Trophoblast cell (in vitro differentiated cells and primary cell): ENCODE results near the gene ZP2. TPM values are rescaled to one million over a fixed set of nuclear protein-coding genes. Genes with fewer than 3 reads are reported as not detected.
A peak's percentile ranks its signal among the peaks of the same experiment; 100 is the strongest.

Source experiments
- DNase-seq, 2 donors: peaks; one replicate each; pipeline ENCODE4 v3.0.0-alpha.2; 2016
- H2AFZ ChIP-seq: 2 replicates; pipeline ENCODE4 v1.6.1; 2013; ENCODE audit warnings: low read length, moderate library complexity, mild to moderate bottlenecking; ENCODE audit not compliant: insufficient read depth, poor library complexity
- H2AK5ac ChIP-seq: 2 replicates; pipeline ENCODE4 v1.6.1; 2013; ENCODE audit warnings: mild to moderate bottlenecking, low read length
- H2BK120ac ChIP-seq: 2 replicates; pipeline ENCODE4 v1.6.1; 2013; ENCODE audit warnings: low read length, mild to moderate bottlenecking, moderate library complexity; ENCODE audit not compliant: insufficient read depth, poor library complexity
- H2BK12ac ChIP-seq: 2 replicates; pipeline ENCODE4 v1.6.1; 2013; ENCODE audit warnings: mild to moderate bottlenecking, low read length, moderate library complexity
- H2BK5ac ChIP-seq: 2 replicates; pipeline ENCODE4 v1.6.1; 2013; ENCODE audit warnings: low read length, low read depth, moderate library complexity, mild to moderate bottlenecking; ENCODE audit not compliant: poor library complexity
- H3K14ac ChIP-seq: 2 replicates; pipeline ENCODE4 v1.6.1; 2013; ENCODE audit warnings: mild to moderate bottlenecking, low read length
- H3K18ac ChIP-seq: 2 replicates; pipeline ENCODE4 v1.6.1; 2013; ENCODE audit warnings: mild to moderate bottlenecking, low read length
- H3K23ac ChIP-seq: 2 replicates; pipeline ENCODE4 v1.6.1; 2013; ENCODE audit warnings: low read length
- H3K27ac ChIP-seq: 2 replicates; pipeline ENCODE4 v1.5.1; 2013; ENCODE audit warnings: low read depth, mild to moderate bottlenecking, inconsistent platforms, low read length, moderate library complexity
- H3K27me3 ChIP-seq: 2 replicates; pipeline ENCODE4 v1.6.1; 2013; ENCODE audit warnings: inconsistent platforms, mild to moderate bottlenecking, low read length, moderate library complexity; ENCODE audit not compliant: insufficient read depth
- H3K36me3 ChIP-seq, 2 experiments: 1 replicate in 1 of 2; 2 replicates in 1 of 2; pipeline ENCODE4 v1.6.1; 2013; ENCODE audit warnings: low read length in 2 of 2, mild to moderate bottlenecking in 2 of 2, moderate library complexity in 1 of 2; ENCODE audit not compliant: insufficient read depth in 2 of 2, control insufficient read depth in 1 of 2
- H3K4ac ChIP-seq: 2 replicates; pipeline ENCODE4 v1.6.1; 2013; ENCODE audit warnings: low read depth, mild to moderate bottlenecking, low read length, moderate library complexity
- H3K4me1 ChIP-seq, 2 experiments: 1 replicate in 1 of 2; 2 replicates in 1 of 2; pipeline ENCODE4 v1.6.1; 2013; ENCODE audit warnings: low read length in 2 of 2, mild to moderate bottlenecking in 2 of 2, moderate library complexity in 1 of 2; ENCODE audit not compliant: insufficient read depth in 2 of 2, control insufficient read depth in 1 of 2
- H3K4me2 ChIP-seq: 2 replicates; pipeline ENCODE4 v1.6.1; 2013; ENCODE audit warnings: inconsistent platforms, mild to moderate bottlenecking, low read length, moderate library complexity
- H3K4me3 ChIP-seq: 2 replicates; pipeline ENCODE4 v1.5.1; 2013; ENCODE audit warnings: mild to moderate bottlenecking, low read depth, low read length, inconsistent platforms
- H3K79me1 ChIP-seq: one replicate; pipeline ENCODE4 v1.6.1; 2013; ENCODE audit warnings: low read length
- H3K79me2 ChIP-seq: 2 replicates; pipeline ENCODE4 v1.6.1; 2013; ENCODE audit warnings: low read length, mild to moderate bottlenecking; ENCODE audit not compliant: control insufficient read depth, insufficient read depth, poor library complexity
- H3K9ac ChIP-seq: 2 replicates; pipeline ENCODE4 v1.6.1; 2013; ENCODE audit warnings: mild to moderate bottlenecking, low read length
- H3K9me3 ChIP-seq: 2 replicates; pipeline ENCODE4 v1.6.1; 2013; ENCODE audit warnings: low read depth, mild to moderate bottlenecking, control low read depth, inconsistent platforms, low read length; ENCODE audit not compliant: insufficient read depth
- H4K12ac ChIP-seq: 2 replicates; pipeline ENCODE4 v1.6.1; 2013; ENCODE audit warnings: low read depth, mild to moderate bottlenecking, low read length, moderate library complexity
- H4K8ac ChIP-seq: 2 replicates; pipeline ENCODE4 v1.6.1; 2013; ENCODE audit warnings: low read depth, mild to moderate bottlenecking, low read length, moderate library complexity
- H4K91ac ChIP-seq: one replicate; pipeline ENCODE4 v1.6.1; 2013; ENCODE audit warnings: low read depth, mild to moderate bottlenecking, low read length, moderate library complexity
- WGBS: extraction: QIAGEN DNeasy Blood & Tissue Kit; methylation state at CpG from one replicate; pipeline ENCODE4 v1.1.7; 2013; ENCODE audit warnings: missing lambda C conversion rate; ENCODE audit not compliant: insufficient read length, insufficient coverage; ENCODE audit errors: extremely low coverage; 5-methylcytosine and 5-hydroxymethylcytosine counted together
- polyA plus RNA-seq: library from polyadenylated mRNA; stranded (reverse); fragments of 200-250 nt; gene quantifications from 2 replicates; pipeline ENCODE4 v1.2.3, GENCODE V29; 2013

Gene ZP2
- polyA plus RNA-seq = not detected in 2 replicates

DNA sequence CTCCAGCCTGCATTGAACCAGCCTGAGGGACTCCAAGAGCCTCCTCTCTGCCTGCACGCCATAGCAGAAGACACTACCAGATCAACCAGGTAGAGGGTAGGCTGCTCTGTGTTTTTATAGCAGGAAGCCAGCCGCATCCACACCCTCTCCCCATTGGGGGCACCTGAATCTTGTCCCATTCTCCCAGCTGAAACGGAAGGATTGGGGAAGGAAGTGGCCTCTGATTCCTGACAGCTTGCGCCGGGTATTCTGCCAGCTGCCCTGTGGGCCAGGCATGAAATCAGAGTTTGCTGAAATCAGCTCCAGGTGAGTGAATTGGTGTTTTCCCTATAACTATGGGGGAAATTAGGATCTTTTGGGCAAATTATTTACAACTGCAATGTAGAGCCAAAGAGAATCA, at the start of gene ZP2:
ZP2 (minus strand) TSS at position 89 of the 400 bp plus-strand sequence; CDS start at position 62, 27 bp downstream.
- no CpG with 5 or more reads among the region's 5 CpGs for WGBS
- Histone ChIP-seq H3K4me2 (no peak within 1 kb of the TSS), H2AK5ac (no peak within 1 kb of the TSS), H3K79me1 (no peaks in the 10 kb centered on the region), H3K27ac (no peak within 1 kb of the TSS), H4K12ac (no peak within 1 kb of the TSS), H3K9ac (no peak within 1 kb of the TSS), H2BK5ac (no peak within 1 kb of the TSS), H3K36me3 (no peaks in the 10 kb centered on the region), H3K27me3 (no peaks in the 10 kb centered on the region), H3K4me1 (no peaks in the 10 kb centered on the region), H3K79me2 (no peaks in the 10 kb centered on the region), H2BK120ac (no peak within 1 kb of the TSS), H2AFZ (no peak within 1 kb of the TSS), H2BK12ac (no peak within 1 kb of the TSS), H4K8ac (no peak within 1 kb of the TSS), H3K23ac (no peak within 1 kb of the TSS), H4K91ac (no peak within 1 kb of the TSS), H3K9me3 (no peaks in the 10 kb centered on the region), H3K18ac (no peak within 1 kb of the TSS), H3K4me3 (no peak within 1 kb of the TSS), H3K4ac (no peak within 1 kb of the TSS), H3K14ac (no peak within 1 kb of the TSS)
- DNase-seq = no peak

DNA sequence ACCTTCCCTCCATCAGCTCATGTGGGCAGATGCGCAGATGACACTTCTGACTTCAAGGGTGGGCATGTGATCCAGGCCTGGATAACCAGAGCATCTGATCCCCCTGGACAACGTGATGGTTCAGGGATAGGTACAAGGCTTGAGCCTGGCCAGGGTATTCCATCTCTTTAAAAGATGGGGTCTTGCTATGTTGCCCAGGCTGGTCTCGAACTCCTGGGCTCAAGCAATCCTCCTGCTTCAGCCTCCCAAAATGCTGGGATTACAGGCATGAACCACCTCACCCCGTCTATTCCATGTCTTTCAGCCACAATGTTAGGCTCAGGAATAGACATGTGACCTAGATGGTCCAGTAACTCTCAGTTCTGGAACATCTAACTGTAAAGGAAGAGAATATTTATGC, 45.9 kb upstream of the ZP2 start:
- no peak overlapping the region for H4K12ac ChIP-seq
- H3K18ac ChIP-seq = no peak overlapping the region
- H3K9ac ChIP-seq = no peak overlapping the region
- no peaks in the 10 kb centered on the region for H3K4me1 ChIP-seq
- H3K23ac ChIP-seq = no peak overlapping the region
- no peaks in the 10 kb centered on the region for H3K36me3 ChIP-seq
- no peak overlapping the region for H4K8ac ChIP-seq
- WGBS = no CpG with 5 or more reads among the region's 4 CpGs
- no peak overlapping the region for H2BK5ac ChIP-seq
- H3K27me3 ChIP-seq = no peaks in the 10 kb centered on the region
- no peak overlapping the region for H2AK5ac ChIP-seq
- no peak overlapping the region for H3K4me3 ChIP-seq
- no peak overlapping the region for H4K91ac ChIP-seq
- H3K27ac ChIP-seq = no peak overlapping the region
- H2BK12ac ChIP-seq = no peak overlapping the region
- no peak for DNase-seq
- no peaks in the 10 kb centered on the region for H3K79me2 ChIP-seq
- H3K79me1 ChIP-seq = no peaks in the 10 kb centered on the region
- H3K9me3 ChIP-seq = no peaks in the 10 kb centered on the region
- no peak overlapping the region for H3K4ac ChIP-seq
- H2AFZ ChIP-seq = no peak overlapping the region
- no peak overlapping the region for H3K4me2 ChIP-seq
- H2BK120ac ChIP-seq = no peak overlapping the region
- no peak overlapping the region for H3K14ac ChIP-seq

DNA sequence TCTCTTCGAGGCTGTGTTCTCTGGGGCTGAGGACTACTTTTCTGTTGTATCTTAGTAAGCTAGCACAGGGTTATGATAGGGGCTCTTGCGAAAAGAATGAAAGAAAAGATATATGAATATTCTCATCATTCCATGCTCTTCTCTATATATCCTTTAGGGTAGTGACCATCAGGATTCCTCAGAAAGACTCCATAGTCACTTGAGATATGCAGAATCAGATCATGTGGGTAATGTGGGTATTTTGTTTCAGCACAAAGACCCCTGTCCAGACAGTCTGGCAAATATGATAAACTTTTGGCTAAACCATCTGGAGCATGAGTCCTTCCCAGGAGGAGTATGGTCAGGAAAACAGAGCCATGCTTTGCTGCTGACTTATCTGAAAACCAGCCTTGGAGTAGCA, 45.3 kb upstream of the ZP2 start:
- Histone ChIP-seq H4K91ac (no peak overlapping the region), H3K79me1 (no peaks in the 10 kb centered on the region), H2BK120ac (no peak overlapping the region), H3K9me3 (no peaks in the 10 kb centered on the region), H2BK5ac (no peak overlapping the region), H2AFZ (no peak overlapping the region), H3K4ac (no peak overlapping the region), H3K4me1 (no peaks in the 10 kb centered on the region), H3K79me2 (no peaks in the 10 kb centered on the region), H3K36me3 (no peaks in the 10 kb centered on the region), H3K23ac (no peak overlapping the region), H4K8ac (no peak overlapping the region), H2BK12ac (no peak overlapping the region), H3K4me3 (no peak overlapping the region), H3K9ac (no peak overlapping the region), H4K12ac (no peak overlapping the region), H2AK5ac (no peak overlapping the region), H3K4me2 (no peak overlapping the region), H3K18ac (no peak overlapping the region), H3K27ac (no peak overlapping the region), H3K27me3 (no peaks in the 10 kb centered on the region), H3K14ac (no peak overlapping the region)
- no CpG with 5 or more reads among the region's 2 CpGs for WGBS
- peak; percentile 62 to 85 for DNase-seq

DNA sequence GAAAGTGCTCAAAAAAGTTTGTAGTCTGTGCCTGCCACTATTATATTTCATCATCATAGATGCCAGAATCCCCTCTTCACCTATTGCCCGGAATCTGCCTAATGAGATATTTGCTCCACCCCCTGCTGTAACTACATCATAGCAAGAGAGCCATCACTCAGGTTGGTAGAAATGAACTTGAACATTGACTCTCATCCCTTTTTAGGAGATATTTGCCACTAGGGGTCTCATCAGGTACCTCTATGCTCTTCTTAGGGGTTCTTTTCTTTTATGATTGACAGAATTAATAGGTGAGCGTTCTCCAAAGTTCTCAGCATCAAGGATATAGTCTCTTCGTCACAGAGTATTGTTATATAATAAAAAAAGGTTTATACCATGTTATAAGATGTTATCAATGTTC, 42.1 kb upstream of the ZP2 start:
- no peaks in the 10 kb centered on the region for H3K4me1 ChIP-seq

More for the DNA sequence above, 42.1 kb upstream of the ZP2 start:
- Histone ChIP-seq H2AFZ (no peak overlapping the region), H3K36me3 (no peaks in the 10 kb centered on the region), H3K79me1 (no peaks in the 10 kb centered on the region), H2BK120ac (no peak overlapping the region), H3K9ac (no peak overlapping the region), H3K27ac (no peak overlapping the region), H3K4me2 (no peak overlapping the region), H3K18ac (no peak overlapping the region), H3K9me3 (peaks cover 2% of the 10 kb centered on the region), H3K27me3 (no peaks in the 10 kb centered on the region), H2BK5ac (no peak overlapping the region), H2BK12ac (no peak overlapping the region), H3K4ac (no peak overlapping the region), H4K91ac (no peak overlapping the region), H3K79me2 (no peaks in the 10 kb centered on the region), H3K14ac (no peak overlapping the region), H2AK5ac (no peak overlapping the region), H4K12ac (no peak overlapping the region), H3K4me3 (no peak overlapping the region), H4K8ac (no peak overlapping the region), H3K23ac (no peak overlapping the region)
- DNase-seq = no peak
- WGBS = no CpG with 5 or more reads among the region's 3 CpGs
